Motor neuron (in vitro differentiated cells): ENCODE data around the gene FAT1. TPM values are rescaled to one million over a fixed set of nuclear protein-coding genes. Genes with fewer than 3 reads are reported as not detected.

Experiments used
- ATAC-seq, 8 experiments: fragments of 200-7000 bp; cut with Tn5 transposase; replicated peaks in 6 of 8; 2 replicates each; pipeline ENCODE4 v1.8.0; 2021; ENCODE audit warnings: mild to moderate bottlenecking in 8 of 8, moderate library complexity in 8 of 8
- H3K27ac ChIP-seq, 2 donors: fragments of 250-450 bp; sonication (Bioruptor Pico); 2 replicates each; pipeline ENCODE4 v1.9.0; 2021; ENCODE audit warnings: antibody characterized with exemption in 2 of 2, mild to moderate bottlenecking in 2 of 2, moderate library complexity in 1 of 2
- H3K4me1 ChIP-seq, 2 donors: fragments of 250-450 bp; sonication (Bioruptor Pico); replicated peaks in 1 of 2; 2 replicates each; pipeline ENCODE4 v1.6.1; 2021; ENCODE audit warnings: antibody characterized with exemption in 2 of 2, mild to moderate bottlenecking in 2 of 2, moderate library complexity in 1 of 2
- H3K4me3 ChIP-seq, 5 donors: fragments of 250-450 bp; sonication (Bioruptor Pico); 2 replicates each; pipeline ENCODE4 v1.9.0; 2021; ENCODE audit warnings: antibody characterized with exemption in 5 of 5, mild to moderate bottlenecking in 5 of 5, moderate library complexity in 4 of 5
- WGBS, 10 experiments: fragments of 450-650 bp; shearing (Covaris generic); methylation state at CpG; one replicate each; pipeline ENCODE4 v1.0.0; 2022; 5-methylcytosine and 5-hydroxymethylcytosine counted together
- in situ Hi-C, 9 experiments: fragments of 400-800 bp; cut with MboI; loops; one replicate each; pipeline ENCODE4 v1.15.0; 2021; ENCODE audit warnings: low sequenced_read_pairs in 9 of 9, low pct_unique_long_range_greater_than_20kb in 2 of 9; ENCODE audit not compliant: unreplicated experiment in 9 of 9
- total RNA-seq, 8 experiments: library from RNA; unstranded; fragments of 300-600 nt; gene quantifications; 2 replicates each; pipeline versions ENCODE4 v1.2.3 to v1.2.4, GENCODE V29; 2022

FAT1 gene
- total RNA-seq, 8 experiments from 2014 or later: 32.4 to 176 (median 62.8) TPM

- H3K27ac ChIP-seq: no peak overlapping the region
- in situ Hi-C loops: loop anchor here in 4 of 9 experiments (25.0 kb wide), 2 partner anchors 286 to 311 kb away; no protein-coding TSS in a partner anchor
- no peaks in the 10 kb centered on the region for H3K4me1 ChIP-seq
- WGBS, 10 experiments: 87 to 100% (median 100%) methylated on average over 1 to 5 of the region's 7 CpGs; no CpG with 5 or more reads in 4 of the 10 experiments
- no peak overlapping the region for H3K4me3 ChIP-seq
- ATAC-seq: no peak
Measured at GRCh38 chr4:186598686-186599085, 125.0 kb downstream of the FAT1 start.

- in situ Hi-C loops: loop anchor here in 4 of 9 experiments (25.0 kb wide), 2 partner anchors 285 to 310 kb away; no protein-coding TSS in a partner anchor
- Histone ChIP-seq H3K4me1 (no peaks in the 10 kb centered on the region), H3K27ac (no peak overlapping the region), H3K4me3 (no peak overlapping the region)
- no peak for ATAC-seq
- 89 to 100% (median 93%) methylated on average over 1 to 20 of the region's 23 CpGs; no CpG with 5 or more reads in 1 of the 10 experiments for WGBS, 10 experiments
Measured at GRCh38 chr4:186596850-186597390, 126.7 kb downstream of the FAT1 start.

GRCh38 chr4:186596346-186596745, 127.3 kb downstream of the FAT1 start:
- no peak for ATAC-seq
- 84 to 100% (median 96%) methylated on average over 1 to 5 of the region's 12 CpGs; no CpG with 5 or more reads in 3 of the 10 experiments for WGBS, 10 experiments
- Histone ChIP-seq H3K27ac (no peak overlapping the region), H3K4me3 (no peak overlapping the region), H3K4me1 (no peaks in the 10 kb centered on the region)
- in situ Hi-C loops: loop anchor here in 4 of 9 experiments (25.0 kb wide), 2 partner anchors 284 to 309 kb away; no protein-coding TSS in a partner anchor

- Histone ChIP-seq H3K27ac (no peak overlapping the region), H3K4me1 (no peaks in the 10 kb centered on the region), H3K4me3 (no peak overlapping the region)
- WGBS, 10 experiments: 57 to 100% (median 93%) methylated on average over 1 to 7 of the region's 7 CpGs; no CpG with 5 or more reads in 4 of the 10 experiments
- ATAC-seq: no peak
- in situ Hi-C loops: loop anchor here in 4 of 9 experiments (25.0 kb wide), 2 partner anchors 281 to 306 kb away; no protein-coding TSS in a partner anchor
Measured at GRCh38 chr4:186593587-186593973, 130.1 kb downstream of the FAT1 start.

GRCh38 chr4:186592966-186593586, 130.6 kb downstream of the FAT1 start:
- Histone ChIP-seq H3K27ac (no peak overlapping the region), H3K4me3 (no peak overlapping the region), H3K4me1 (no peaks in the 10 kb centered on the region)
- no peak for ATAC-seq
- in situ Hi-C loops: loop anchor here in 4 of 9 experiments (25.0 kb wide), 2 partner anchors 281 to 306 kb away; no protein-coding TSS in a partner anchor
- 48 to 100% (median 91%) methylated on average over 1 to 13 of the region's 13 CpGs for WGBS, 10 experiments

- Histone ChIP-seq H3K4me3 (no peak overlapping the region), H3K27ac (no peak overlapping the region), H3K4me1 (no peaks in the 10 kb centered on the region)
- 88 to 100% (median 99%) methylated on average over 2 to 7 of the region's 8 CpGs; no CpG with 5 or more reads in 2 of the 10 experiments for WGBS, 10 experiments
- ATAC-seq: no peak
- in situ Hi-C loops: loop anchor here in 4 of 9 experiments (25.0 kb wide), 2 partner anchors 280 to 305 kb away; no protein-coding TSS in a partner anchor
Measured at GRCh38 chr4:186592445-186592844, 131.2 kb downstream of the FAT1 start.

- in situ Hi-C loops: loop anchor here in 4 of 9 experiments (25.0 kb wide), 2 partner anchors 279 to 304 kb away; no protein-coding TSS in a partner anchor
- Histone ChIP-seq H3K4me3 (no peak overlapping the region), H3K4me1 (no peaks in the 10 kb centered on the region), H3K27ac (no peak overlapping the region)
- no peak for ATAC-seq
- 76 to 100% (median 90%) methylated on average over 1 to 5 of the region's 6 CpGs; no CpG with 5 or more reads in 1 of the 10 experiments for WGBS, 10 experiments
Measured at GRCh38 chr4:186591651-186592050, 132.0 kb downstream of the FAT1 start.

- in situ Hi-C loops: loop anchor here in 6 of 9 experiments (10.0 to 25.0 kb wide), 3 partner anchors 276 to 301 kb away; no protein-coding TSS in a partner anchor
- 84 to 100% (median 97%) methylated on average over 1 to 7 of the region's 20 CpGs; no CpG with 5 or more reads in 4 of the 10 experiments for WGBS, 10 experiments
- H3K4me1 ChIP-seq: no peaks in the 10 kb centered on the region
- H3K27ac ChIP-seq: no peak overlapping the region
- ATAC-seq: no peak
- H3K4me3 ChIP-seq: no peak overlapping the region
Measured at GRCh38 chr4:186588503-186588902, 135.2 kb downstream of the FAT1 start.

- peak in 4 of 8 experiments; percentile 49 to 78 (median 65) for ATAC-seq
- in situ Hi-C loops: loop anchor here in 6 of 9 experiments (10.0 to 25.0 kb wide), 3 partner anchors 275 to 300 kb away; no protein-coding TSS in a partner anchor
- 8 to 63% (median 34%) methylated on average over 1 to 4 of the region's 4 CpGs for WGBS, 10 experiments
Measured at GRCh38 chr4:186587416-186588018, 136.1 kb downstream of the FAT1 start.

GRCh38 chr4:186586205-186586604, 137.5 kb downstream of the FAT1 start:
- no peak overlapping the region for H3K27ac ChIP-seq
- no peak for ATAC-seq
- H3K4me3 ChIP-seq: no peak overlapping the region
- whole genome bisulfite sequencing, 10 experiments: 87 to 100% (median 100%) methylated on average over 1 to 8 of the region's 8 CpGs; no CpG with 5 or more reads in 1 of the 10 experiments
- H3K4me1 ChIP-seq: no peaks in the 10 kb centered on the region
- in situ Hi-C loops: loop anchor here in 6 of 9 experiments (10.0 to 25.0 kb wide), 3 partner anchors 274 to 299 kb away; no protein-coding TSS in a partner anchor

More at GRCh38 chr4:186587416-186588018, 136.1 kb downstream of the FAT1 start:
- H3K27ac ChIP-seq: no peak overlapping the region
- no peaks in the 10 kb centered on the region for H3K4me1 ChIP-seq
- H3K4me3 ChIP-seq: no peak overlapping the region

- 43 to 100% (median 88%) methylated on average over 1 to 6 of the region's 6 CpGs; no CpG with 5 or more reads in 1 of the 10 experiments for WGBS, 10 experiments
Measured at GRCh38 chr4:186584912-186585311, 138.7 kb downstream of the FAT1 start.

GRCh38 chr4:186581421-186581820, 142.2 kb downstream of the FAT1 start:
- in situ Hi-C loops: loop anchor here in 6 of 9 experiments (10.0 to 25.0 kb wide), 3 partner anchors 269 to 294 kb away; no protein-coding TSS in a partner anchor
- ATAC-seq: no peak
- H3K4me3 ChIP-seq: no peak overlapping the region
- H3K27ac ChIP-seq: no peak overlapping the region
- WGBS, 10 experiments: 82 to 100% (median 93%) methylated on average over 1 to 6 of the region's 6 CpGs; no CpG with 5 or more reads in 2 of the 10 experiments
- no peaks in the 10 kb centered on the region for H3K4me1 ChIP-seq

More at GRCh38 chr4:186584912-186585311, 138.7 kb downstream of the FAT1 start:
- no peak overlapping the region for H3K27ac ChIP-seq
- in situ Hi-C loops: loop anchor here in 6 of 9 experiments (10.0 to 25.0 kb wide), 3 partner anchors 273 to 298 kb away; no protein-coding TSS in a partner anchor
- H3K4me1 ChIP-seq: no peaks in the 10 kb centered on the region
- ATAC-seq: no peak
- no peak overlapping the region for H3K4me3 ChIP-seq
